GM19023 (cell line): ENCODE measurements around the gene MGRN1.

Source experiments
- ATAC-seq: cut with Tn5 transposase; IDR thresholded peaks from one replicate; pipeline ENCODE4 v1.9.1; 2021; ENCODE audit warnings: mild to moderate bottlenecking, moderate library complexity; ENCODE audit not compliant: unreplicated experiment

The MGRN1 gene

DNA sequence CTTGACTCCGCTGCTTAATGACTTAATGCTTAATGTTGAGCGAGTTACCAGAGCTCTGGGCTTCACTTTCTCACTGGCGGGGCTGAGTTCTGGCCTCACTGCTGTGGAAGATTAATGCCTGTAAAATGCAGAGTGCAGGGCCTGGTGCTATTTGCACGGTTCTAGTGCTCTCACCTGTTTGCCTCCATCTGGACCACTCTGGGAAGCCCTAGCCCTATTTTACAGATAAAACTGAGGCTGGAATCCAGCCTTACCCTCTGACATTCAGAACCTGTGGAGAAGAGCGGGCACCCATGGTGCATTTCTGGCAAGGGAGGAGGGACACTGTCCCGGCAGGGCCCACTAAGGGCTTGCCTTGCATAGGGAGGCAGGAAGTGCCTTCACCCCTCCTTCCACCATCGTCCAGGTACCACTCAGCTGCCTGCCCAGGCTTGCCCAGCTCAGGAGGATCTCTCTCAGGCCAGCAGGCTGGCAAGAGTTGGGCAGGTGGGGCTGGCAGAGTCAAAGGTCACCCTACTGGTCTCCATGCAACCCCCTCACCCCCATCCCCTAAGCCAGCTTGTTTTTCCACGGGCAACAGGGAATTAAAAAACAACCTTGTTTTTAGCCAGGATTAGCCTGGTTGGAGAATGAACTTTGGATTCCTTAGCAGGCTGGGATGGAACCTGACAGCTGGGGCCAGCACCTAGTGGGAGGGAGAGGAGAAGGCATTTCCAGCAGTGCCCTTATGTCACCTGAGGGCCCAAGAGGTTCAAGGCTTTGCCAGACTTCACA lies 5.8 kb upstream of the MGRN1 start:
- no peak for ATAC-seq

DNA sequence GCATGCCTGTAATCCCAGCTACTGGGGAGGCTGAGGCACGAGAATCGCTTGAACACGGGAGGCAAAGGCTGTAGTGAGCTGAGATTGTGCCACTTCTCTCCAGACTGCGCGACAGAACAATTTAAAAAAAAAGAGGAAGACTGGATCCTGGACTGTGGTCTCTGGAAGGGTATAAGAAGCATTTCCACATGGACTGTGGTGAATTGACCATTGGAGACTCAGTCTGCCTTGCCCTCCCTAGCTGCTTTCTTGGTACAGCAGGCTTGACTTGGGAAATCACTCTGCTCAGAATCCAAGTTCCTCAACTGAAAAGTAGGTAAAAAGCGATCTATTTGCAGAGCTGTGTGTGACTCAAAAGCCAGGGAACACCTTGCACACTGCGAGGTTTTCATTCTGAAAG lies 1.0 kb upstream of the MGRN1 start:
- no peak for ATAC-seq

DNA sequence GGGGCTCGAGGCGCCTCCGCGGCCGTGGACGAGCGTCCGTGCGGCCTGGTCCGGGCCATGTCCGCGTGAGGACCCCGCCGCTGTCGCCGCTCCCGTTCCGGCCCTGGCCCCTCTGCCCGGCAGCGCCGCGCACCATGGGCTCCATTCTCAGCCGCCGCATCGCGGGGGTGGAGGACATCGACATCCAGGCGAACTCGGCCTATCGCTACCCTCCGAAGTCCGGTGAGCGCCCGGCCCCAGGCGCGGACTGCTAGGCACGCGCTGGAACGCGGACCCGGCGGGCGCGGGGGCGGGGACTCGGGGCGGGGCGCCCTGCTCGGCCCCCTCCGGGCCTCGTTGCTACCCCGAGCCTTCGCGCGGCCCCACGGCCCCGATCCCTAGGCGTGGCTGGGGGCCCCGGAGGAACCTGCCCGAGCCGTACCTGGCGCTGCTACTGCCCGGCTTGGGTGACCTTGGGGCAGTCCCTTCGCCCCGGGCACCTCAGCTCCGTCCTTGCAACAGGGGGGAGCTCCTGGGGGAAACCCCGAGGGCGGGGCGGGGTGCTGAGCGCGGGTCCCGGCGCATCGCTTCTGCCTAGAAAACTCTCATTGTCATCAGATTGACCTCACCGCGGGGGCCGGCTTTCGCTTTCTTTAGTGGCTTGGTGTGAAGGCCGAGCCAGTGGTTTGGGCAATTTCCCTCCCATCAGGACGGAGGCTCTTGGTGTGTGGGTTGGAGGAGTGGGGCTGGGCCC lies 367 bp downstream of the MGRN1 start:
- ATAC-seq, result peak; percentile 48

DNA sequence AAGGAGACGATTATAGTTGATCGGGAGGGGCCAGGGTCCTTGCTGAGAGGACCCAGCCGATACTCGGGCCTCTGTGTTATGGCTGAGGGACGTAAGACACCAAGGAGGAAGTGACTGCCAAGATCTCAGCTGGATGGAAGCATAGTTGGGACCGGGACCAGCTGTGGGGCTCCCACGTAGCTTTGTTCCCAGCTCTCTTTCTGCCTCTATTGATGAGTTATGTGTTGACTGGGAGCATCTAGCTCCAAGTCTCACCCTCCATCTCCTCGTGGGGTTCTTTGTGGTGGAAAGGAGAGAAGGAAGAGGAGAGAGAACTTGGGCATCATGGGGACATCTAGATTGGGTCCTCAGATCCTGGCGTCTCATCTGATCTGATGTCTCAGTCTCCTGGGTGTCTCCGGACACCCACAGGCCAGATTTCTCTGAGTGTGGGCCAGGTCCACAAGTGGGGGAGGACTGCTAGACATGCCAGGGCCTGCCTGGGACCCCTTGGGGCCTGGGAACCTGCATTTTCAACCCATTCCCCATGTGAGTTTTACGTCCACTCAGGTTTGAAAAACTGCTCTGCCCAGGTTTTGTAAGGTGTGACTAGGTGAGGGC lies 1.0 kb downstream of the MGRN1 start:
- ATAC-seq, result no peak

DNA sequence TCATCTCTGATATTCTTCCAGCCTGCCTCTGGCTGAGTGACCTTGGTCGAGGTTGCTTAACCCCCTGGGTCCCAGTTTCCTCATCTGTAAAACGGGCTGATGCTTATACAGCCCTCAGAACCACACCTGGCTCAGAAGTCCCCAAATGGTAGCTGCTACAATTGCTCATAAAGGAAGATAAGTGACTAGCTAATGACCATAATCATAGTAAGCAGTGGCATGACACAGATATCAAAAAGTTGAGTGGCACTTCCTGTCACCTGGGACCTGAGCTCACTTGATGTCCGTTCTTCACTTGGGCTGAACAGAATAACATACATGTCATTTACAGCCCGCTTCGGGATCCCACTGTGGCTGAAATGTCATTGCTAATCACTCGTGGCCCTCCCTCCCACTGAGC lies 1.8 kb downstream of the MGRN1 start:
- ATAC-seq, result no peak

DNA sequence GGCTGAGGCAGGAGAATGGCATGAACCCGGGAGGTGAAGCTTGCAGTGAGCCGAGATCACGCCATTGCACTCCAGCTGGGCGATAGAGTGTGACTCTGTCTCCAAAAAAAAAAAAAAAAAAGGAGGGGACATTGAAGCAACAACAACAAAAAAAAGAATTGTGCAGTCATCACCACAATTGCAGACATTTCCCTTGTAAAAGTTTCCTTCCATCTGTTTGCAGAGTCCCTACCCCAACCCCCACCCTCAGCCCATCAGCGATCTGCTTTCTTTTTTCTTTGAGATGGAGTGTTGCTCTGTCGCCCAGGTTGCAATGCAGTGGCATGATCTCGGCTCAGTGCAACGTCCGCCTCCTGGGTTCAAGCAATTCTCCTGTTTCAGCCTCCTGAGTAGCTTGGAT lies 3.7 kb downstream of the MGRN1 start:
- no peak for ATAC-seq

DNA sequence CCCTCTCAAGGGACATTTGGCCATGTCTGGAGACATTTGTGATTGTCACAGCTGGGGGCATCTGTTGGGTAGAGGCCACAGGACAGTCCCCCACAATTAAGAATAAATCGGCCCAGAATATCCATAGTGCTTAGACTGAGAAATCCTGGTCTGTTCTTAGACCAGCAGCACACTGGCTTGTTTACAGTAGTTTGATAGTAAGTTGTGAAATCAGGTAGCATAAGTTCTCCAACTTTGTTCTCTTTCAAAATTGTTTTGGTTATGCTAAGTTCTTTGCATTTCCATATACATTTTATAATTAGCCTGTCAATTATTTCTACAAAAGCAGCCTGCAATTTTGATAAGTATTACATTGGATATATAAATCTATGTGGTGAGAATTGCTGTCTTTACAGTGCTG lies 6.8 kb downstream of the MGRN1 start:
- ATAC-seq, result no peak

DNA sequence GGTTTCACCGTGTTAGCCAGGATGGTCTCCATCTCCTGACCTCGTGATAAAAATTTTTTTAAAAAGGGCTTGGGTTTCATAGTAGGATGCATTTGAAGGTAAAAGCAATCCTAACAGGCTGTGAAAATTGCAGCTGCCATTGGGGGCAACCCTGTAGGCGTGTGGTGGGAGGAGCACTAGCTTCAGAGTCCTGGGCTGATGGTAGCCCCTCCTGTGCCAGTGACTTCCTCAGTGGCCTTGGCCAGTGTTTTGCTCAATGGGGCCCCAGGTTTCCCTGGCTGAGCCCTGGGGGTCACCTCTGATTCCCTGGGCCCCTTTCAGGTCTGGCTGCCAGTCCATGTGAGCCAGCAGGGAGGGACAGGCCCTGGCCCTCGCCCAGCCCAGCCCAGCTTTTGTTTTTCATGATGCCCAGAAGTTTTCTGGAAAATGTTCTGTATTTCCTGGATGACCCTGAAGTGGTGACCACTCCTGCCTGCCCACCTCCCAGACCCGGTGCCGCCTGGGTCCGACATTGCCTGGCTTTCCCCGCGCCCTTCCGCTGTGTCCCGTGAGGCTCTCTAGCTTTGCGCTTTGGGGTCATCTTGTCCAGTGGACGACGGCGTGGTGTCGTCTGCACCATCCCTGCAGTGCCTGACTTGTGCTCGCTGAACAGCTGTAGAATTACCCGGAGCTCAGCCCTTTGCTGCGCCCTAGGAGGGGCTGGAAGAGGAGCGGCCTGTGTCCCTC lies 9.4 kb downstream of the MGRN1 start:
- no peak for ATAC-seq

DNA sequence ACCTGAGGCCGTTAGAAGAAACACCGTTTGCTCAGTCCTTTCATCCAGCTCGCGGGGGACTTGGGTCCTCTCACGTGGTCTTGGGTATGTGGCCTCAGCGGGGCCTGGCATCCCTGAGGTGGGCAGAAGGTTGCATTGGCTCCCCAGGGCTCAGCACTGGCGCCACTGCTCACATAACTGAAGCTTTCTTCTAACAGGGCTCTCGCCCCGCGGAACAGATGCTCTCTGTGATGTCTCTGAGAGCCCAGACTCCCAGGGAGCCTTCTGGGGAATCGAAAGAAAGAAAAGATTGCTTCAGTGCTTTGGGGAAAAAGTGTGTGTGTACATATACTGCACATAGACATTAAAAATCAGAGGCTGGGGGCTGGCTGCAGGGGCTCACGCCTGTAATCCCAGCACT lies 10.1 kb downstream of the MGRN1 start:
- ATAC-seq, result no peak

DNA sequence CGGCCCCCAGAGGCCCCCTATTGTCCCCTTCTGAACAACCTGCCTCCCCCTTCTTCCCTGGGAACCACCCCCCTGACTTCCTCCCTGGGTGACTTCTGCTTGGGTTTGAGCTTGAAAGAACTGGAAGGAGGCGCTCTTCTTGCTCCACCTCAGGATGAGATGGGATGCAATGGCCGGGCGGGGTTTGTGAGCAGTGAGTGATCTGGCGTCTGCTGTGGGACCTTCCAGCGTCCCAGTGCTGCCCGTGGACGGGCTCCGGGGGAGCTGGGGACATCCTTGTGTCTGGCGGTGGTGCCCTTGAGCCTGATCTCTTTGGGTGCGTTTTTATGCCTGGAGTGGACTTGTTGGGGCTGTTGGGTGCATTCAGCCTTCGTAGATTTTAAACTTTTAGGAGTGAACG lies 11.6 kb downstream of the MGRN1 start:
- ATAC-seq, result no peak

DNA sequence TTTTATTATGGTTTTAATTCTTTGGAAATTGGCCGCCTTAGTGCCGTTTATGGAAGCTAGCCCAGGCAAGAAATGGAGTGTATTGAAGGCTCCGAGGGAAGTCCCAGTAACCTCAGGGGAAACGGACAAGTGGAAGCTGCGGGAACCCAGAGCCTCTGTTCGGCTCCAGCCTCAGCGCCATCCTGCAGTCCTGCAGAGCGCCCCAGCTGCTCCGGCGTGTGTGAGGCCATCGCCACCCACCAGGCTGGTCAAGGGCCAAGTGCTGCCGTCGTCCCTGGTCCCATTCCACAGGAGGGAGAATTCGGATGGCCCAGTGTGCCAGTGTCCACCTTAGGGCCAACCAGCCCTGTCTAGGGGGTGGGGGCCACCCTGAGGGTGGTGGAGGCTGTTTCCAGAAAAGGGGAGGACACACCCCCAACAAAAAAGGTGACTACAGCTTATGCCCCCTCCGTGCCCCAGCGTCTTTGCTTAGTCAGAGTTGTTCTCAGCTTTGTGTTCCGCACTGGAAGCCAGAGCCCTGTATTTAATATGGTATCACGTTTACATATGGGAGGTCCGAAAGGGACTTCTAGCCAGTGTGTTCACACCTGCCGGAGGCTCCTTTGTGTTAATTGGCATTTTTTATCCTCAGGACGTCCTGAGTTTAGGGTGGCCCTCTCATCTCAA lies 13.0 kb downstream of the MGRN1 start:
- ATAC-seq, result no peak

DNA sequence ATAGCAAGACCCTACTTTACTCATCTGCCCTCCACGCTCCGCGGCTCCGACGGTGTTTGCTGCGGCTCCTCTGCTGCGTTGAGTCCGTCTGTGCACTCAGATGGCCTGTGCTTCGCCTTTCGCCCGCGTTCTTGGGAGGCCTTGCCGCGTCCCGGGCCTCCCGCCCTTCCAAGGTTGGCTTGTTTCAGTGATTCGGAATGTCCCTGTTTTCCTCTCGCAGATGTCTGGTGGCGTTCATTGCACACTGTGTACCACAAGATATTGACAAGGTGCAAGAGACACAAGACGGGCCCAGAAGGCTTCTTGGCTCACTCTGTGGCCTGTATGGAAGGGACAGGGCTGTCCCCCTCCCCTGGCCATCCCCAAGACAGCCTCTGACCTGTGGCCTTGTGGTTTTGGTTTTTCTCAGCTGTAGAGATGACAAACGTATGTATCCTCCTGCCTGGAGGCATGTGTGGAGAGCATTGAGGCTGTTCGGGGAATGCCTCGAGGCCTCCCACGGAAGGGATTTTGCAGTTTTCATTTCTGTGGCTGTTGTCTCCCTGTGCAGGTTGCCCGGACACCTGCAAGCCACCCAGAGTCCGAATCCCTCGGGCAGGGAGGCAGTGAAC lies 15.4 kb downstream of the MGRN1 start:
- ATAC-seq, result no peak

DNA sequence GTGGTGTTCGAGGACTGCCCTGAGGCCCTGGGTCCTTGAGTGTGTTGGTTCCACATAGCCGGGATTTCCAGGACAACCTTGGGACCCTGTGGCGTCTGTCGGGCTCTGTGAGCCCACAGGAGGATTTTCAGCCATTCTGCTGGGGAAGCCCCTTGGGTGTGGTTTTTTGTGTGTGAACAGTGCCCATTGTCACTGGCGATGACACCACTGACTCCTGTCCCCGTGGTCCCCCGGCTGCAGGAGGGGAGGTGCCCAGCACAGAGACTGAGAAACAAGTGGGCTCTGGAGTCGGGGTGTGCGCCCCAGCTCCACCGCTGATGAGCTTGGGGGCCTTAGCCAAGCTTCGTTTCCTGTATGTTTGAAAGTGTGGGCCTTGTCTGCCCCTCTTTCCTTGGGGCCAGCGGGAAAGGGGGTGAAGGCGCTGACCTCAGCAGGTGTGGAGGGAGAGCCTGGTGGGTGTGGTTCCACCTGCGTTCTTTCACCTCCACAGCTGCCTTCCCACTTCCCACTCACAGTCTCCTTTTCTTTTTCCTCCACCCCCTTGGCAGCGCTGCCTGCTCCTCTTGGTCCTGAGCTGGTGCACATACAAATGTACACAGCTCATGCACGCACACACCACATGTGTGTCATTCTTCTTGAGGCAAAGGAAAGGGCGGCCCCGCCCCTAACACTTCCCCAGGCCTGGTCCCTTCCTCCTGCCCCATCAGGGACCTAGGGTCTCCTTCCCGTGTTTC lies 16.1 kb downstream of the MGRN1 start:
- ATAC-seq, result no peak

DNA sequence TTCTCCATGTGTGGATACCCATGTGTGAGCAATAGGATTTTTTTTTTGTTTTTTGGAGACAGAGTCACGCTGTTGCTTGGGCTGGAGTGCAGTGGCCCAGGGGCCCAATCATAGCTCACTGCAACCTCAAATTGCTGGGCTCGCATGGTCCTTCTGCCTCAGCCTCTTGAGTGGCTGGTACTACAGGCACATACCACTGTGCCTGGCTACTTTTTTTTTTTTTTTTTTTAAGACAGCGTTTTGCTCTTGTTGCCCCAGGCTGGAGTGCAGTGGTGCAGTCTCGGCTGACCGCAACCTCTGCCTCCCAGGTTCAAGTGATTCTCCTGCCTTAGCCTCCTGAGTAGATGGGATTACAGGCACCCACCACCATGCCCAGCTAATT lies 16.7 kb downstream of the MGRN1 start:
- ATAC-seq, result no peak

DNA sequence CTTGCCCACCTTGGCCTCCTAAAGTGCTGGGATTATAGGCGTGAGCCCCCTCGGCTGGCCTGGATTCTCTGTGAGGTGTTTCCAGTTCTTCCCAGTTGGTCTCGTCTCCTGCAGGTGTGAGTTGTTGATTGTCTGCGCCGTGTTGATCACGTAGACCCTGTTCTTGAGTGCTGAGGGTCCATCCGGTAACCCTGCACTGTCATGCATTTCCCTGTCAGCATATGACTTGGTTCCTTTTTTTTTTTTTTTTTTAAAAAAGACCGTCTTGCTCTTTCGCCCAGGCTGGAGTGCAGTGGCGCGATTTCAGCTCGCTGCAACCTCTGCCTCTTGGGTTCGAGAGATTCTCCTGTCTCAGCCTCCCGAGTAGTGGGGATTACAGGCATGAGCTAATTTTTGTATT lies 17.3 kb downstream of the MGRN1 start:
- no peak for ATAC-seq

DNA sequence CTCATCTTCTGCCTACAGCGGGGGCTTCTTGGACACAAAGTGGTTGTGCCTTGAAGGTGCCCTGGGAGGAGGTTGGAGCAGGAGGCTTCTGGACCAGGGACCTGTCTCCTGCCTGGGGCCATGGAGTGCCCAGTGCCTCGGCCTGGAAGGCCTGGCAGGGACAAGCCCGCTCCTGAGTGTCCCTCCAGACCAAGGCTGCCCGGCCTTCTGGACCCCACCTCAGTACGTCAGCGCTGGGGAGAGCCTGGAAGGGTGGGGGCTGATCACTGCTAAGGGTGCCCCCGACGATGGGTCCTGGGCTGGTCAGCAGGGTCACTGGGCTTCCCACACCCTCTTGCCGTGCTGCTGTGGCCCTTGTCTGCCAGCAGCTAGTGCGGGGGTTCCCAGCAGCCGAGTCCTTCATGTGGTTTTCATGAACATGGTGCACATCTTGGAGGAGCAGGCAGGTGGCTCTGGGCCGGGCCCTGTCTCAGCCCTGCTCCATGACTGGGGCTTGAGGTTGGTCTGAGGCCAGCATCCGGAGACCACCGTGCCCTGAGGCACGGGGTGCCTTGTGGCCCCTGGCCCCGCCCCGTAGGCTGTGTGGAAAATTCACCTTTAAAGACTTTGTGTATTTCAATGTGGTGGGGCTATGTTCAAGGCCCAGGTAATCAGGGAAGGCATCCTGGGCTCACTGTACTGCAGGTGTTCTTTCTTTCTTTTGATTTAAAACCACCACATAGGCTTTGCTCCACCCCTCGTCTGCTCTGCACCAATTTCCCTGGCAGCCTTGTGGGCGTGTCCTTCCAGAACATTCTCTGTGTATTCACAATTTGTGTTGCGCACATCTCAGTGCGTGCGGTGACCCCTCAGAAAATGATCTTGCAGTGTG lies 22.4 kb downstream of the MGRN1 start:
- no peak for ATAC-seq

DNA sequence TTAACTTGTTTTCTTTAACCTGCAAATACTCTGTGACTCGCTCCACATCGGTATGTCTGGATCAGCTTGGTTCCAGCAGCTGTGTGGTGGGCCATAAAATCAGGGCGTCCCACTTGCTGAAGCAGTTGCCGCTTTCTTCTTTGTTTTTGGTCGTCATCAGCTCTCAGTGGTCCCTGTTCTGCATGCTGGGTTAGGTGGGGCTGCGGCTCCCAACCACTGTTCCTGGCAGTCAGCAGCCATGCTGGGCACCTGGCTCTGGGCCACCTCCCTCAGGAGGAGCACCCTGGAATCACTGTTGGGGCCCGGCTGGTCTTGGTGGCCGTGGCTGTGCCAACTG lies 23.0 kb downstream of the MGRN1 start:
- ATAC-seq, result no peak

DNA sequence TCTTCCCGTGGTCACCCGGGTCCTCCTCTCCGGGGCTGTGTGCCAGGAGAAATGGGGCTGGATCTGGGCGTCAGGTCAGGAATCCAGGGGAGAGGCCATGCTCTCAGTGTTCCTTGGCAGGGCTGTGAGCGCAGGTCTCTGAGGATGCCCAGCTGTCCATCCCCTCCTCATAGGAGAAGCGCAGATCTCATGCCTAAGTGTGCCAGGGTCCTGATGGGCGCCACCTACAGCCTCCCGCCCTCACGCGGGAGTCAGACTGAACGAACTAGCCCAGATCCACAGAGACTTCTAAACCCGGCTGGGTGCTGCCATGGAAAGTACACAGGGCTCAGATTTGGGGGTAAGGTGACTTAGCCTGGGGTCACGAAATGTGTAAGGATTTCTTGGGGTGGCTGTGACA lies 24.3 kb downstream of the MGRN1 start:
- no peak for ATAC-seq
